Psoas muscle (tissue), 8 donors: Measurements from ENCODE around the gene TK1. TPM values are rescaled to one million over a fixed set of nuclear protein-coding genes. Genes with fewer than 3 reads are reported as not detected.

Experiments used
- ATAC-seq, 4 donors: fragments of 200-7000 bp; cut with Tn5 transposase; one replicate each; pipeline ENCODE4 v1.9.1; 2020; ENCODE audit warnings: moderate library complexity in 3 of 4, mild to moderate bottlenecking in 2 of 4
- DNase-seq, 2 donors: peaks; one replicate each; pipeline ENCODE4 v3.0.0-alpha.2; 2020
- H3K27ac ChIP-seq: fragments of 200-600 bp; one replicate; pipeline ENCODE4 v1.8.0; 2022
- H3K27me3 ChIP-seq, 3 donors: fragments of 200-600 bp in 1 of 3; one replicate each; pipeline versions ENCODE4 v1.6.1 to v1.8.0; 2013 to 2022; ENCODE audit warnings: low read length in 2 of 3, mild to moderate bottlenecking in 2 of 3, moderate library complexity in 1 of 3; ENCODE audit not compliant: insufficient read depth in 3 of 3
- H3K36me3 ChIP-seq, 2 donors: fragments of 200-600 bp in 1 of 2; one replicate each; pipeline versions ENCODE4 v1.6.1 to v1.8.0; 2013 to 2022; ENCODE audit warnings: low read depth in 1 of 2, mild to moderate bottlenecking in 1 of 2, moderate library complexity in 1 of 2; ENCODE audit not compliant: insufficient read depth in 1 of 2
- H3K4me1 ChIP-seq: fragments of 200-600 bp; one replicate; pipeline ENCODE4 v1.8.0; 2022
- H3K4me3 ChIP-seq: fragments of 200-600 bp; one replicate; pipeline ENCODE4 v1.8.0; 2022; ENCODE audit warnings: mild to moderate bottlenecking
- H3K9me3 ChIP-seq: fragments of 200-600 bp; one replicate; pipeline ENCODE4 v1.8.0; 2022
- WGBS, 3 donors: extraction: QIAGEN DNeasy Blood & Tissue Kit; methylation state at CpG; one replicate each; pipeline versions ENCODE4 v1.1.6 to v1.1.7; 2013; 5-methylcytosine and 5-hydroxymethylcytosine counted together
- intact Hi-C, 2 donors: fragments of 100-400 bp; cut with DNase I; formaldehyde crosslinking; loops; one replicate each; pipeline versions ENCODE4 v1.11.0 to v1.14.2; 2022
- polyA plus RNA-seq, 3 donors: library from polyadenylated mRNA; stranded (reverse); fragments of 200-250 nt; gene quantifications; one replicate each; pipeline ENCODE4 v1.2.3, GENCODE V29; 2013
- total RNA-seq, 4 donors: library from RNA; stranded (reverse); fragmentation: NEBNext Ultra II Directional in 2 of 4; extraction: Animal tissue kit (Norgen Biotek cat#: 25700) in 2 of 4; gene quantifications; one replicate each; pipeline versions ENCODE4 v1.2.1 to v1.2.4, GENCODE V29; 2021 to 2023
- TF ChIP-seq, protein P1 (sequence below): fragments of 200-600 bp; IDR thresholded peaks from one replicate; pipeline ENCODE4 v1.8.0; 2022; ENCODE audit warnings: antibody characterized with exemption
- donor health status: healthy with polysubstance abuse.
- donor health status: DM: no; HTN: no; CAD: no; lungs with moderate emphysema.
- donor health status: Bipolar disorder and iron deficiency.
- donor health status: healthy.
- donor health status: DM: yes; HTN: yes; CAD: no.
- donor health status: DM: no; HTN: no; CAD: no.
- donor health status: DM: no; HTN: no; CAD: no.
- donor health status: DM: yes; HTN: yes; CAD: no.

TK1 gene
- total and polyA plus RNA-seq, 7 donors, result 0.68 to 3.1 (median 1.5) TPM

GRCh38 chr17:78148286-78149016 lies 38.4 kb downstream of the TK1 start:
- TF ChIP-seq, protein P1, sequence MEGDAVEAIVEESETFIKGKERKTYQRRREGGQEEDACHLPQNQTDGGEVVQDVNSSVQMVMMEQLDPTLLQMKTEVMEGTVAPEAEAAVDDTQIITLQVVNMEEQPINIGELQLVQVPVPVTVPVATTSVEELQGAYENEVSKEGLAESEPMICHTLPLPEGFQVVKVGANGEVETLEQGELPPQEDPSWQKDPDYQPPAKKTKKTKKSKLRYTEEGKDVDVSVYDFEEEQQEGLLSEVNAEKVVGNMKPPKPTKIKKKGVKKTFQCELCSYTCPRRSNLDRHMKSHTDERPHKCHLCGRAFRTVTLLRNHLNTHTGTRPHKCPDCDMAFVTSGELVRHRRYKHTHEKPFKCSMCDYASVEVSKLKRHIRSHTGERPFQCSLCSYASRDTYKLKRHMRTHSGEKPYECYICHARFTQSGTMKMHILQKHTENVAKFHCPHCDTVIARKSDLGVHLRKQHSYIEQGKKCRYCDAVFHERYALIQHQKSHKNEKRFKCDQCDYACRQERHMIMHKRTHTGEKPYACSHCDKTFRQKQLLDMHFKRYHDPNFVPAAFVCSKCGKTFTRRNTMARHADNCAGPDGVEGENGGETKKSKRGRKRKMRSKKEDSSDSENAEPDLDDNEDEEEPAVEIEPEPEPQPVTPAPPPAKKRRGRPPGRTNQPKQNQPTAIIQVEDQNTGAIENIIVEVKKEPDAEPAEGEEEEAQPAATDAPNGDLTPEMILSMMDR, result no peak
- peaks cover 15% of the 10 kb centered on the region for H3K4me1 ChIP-seq

GRCh38 chr17:78147315-78147998 lies 39.4 kb downstream of the TK1 start:
- no peak overlapping the region for H3K4me3 ChIP-seq
- no peak overlapping the region for H3K27ac ChIP-seq
- ATAC-seq (no peak), DNase-seq (no peak)
- H3K27me3 ChIP-seq, result no peaks in the 10 kb centered on the region
- 74 to 81% (median 76%) methylated on average over 8 of the region's 8 CpGs for WGBS, 3 donors
- TF ChIP-seq, protein P1, result no peak
- no peaks in the 10 kb centered on the region for H3K9me3 ChIP-seq
- no peaks in the 10 kb centered on the region for H3K36me3 ChIP-seq
- peaks cover 15% of the 10 kb centered on the region for H3K4me1 ChIP-seq
- intact Hi-C loops, result no loop called here

More at GRCh38 chr17:78148286-78149016, 38.4 kb downstream of the TK1 start:
- no peaks in the 10 kb centered on the region for H3K36me3 ChIP-seq
- intact Hi-C loops, result no loop called here
- no peak overlapping the region for H3K27ac ChIP-seq
- DNase-seq (no peak), ATAC-seq (no peak)
- no peak overlapping the region for H3K4me3 ChIP-seq
- H3K9me3 ChIP-seq, result no peaks in the 10 kb centered on the region
- H3K27me3 ChIP-seq, result no peaks in the 10 kb centered on the region
- 67 to 71% (median 68%) methylated on average over 14 of the region's 14 CpGs for WGBS, 3 donors

DNA sequence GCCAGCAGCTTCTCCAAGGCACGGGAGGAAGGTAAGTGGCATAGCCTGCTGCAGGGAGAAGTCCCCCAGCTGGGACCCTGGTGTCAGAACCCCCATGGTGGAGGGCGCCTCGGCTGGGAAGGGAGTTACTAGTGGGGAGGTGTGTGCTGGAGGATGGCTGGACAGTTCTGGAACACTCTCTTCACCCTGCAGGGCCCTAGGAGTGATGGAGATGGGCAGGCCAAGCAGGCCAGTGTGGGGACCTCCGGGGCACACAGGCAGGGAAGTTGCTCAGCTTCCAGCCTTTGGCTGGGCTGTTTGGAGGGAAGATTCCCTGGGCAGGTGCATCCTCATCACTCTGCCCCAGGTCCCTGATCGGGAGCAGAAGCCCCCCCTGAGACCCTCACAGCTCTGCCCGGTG lies 40.0 kb downstream of the TK1 start:
- TF ChIP-seq, protein P1, result no peak
- no peak for DNase-seq
- no peaks in the 10 kb centered on the region for H3K36me3 ChIP-seq
- intact Hi-C loops, result no loop called here
- no peak overlapping the region for H3K27ac ChIP-seq
- no peaks in the 10 kb centered on the region for H3K9me3 ChIP-seq
- peaks cover 15% of the 10 kb centered on the region for H3K4me1 ChIP-seq
- no peaks in the 10 kb centered on the region for H3K27me3 ChIP-seq
- 82 to 91% (median 87%) methylated on average over 6 of the region's 6 CpGs for whole genome bisulfite sequencing, 3 donors
- H3K4me3 ChIP-seq, result no peak overlapping the region
- no peak for ATAC-seq

- Histone ChIP-seq H3K9me3 (no peaks in the 10 kb centered on the region), H3K27me3 (no peaks in the 10 kb centered on the region), H3K36me3 (no peaks in the 10 kb centered on the region), H3K27ac (no peak overlapping the region), H3K4me3 (no peak overlapping the region), H3K4me1 (peaks cover 17% of the 10 kb centered on the region)
- no peak for ATAC-seq
- WGBS, 3 donors, result 95 to 97% (median 96%) methylated on average over 7 of the region's 7 CpGs
- intact Hi-C loops, result no loop called here
- no peak for DNase-seq
- TF ChIP-seq, protein P1, result no peak
Observed at GRCh38 chr17:78146471-78146869, 40.4 kb downstream of the TK1 start.
